ENCODE results near the gene MRPL33.

MRPL33 gene

GRCh38 chr2:27727257-27727656, 44.3 kb upstream of the MRPL33 start:
- no peaks in the 10 kb centered on the region for H3K36me3 ChIP-seq (ENCODE audit: control insufficient read depth, insufficient read depth, low read length)
- H3K4me3 ChIP-seq (replicated peaks; ENCODE audit: low read depth, low read length), result no peak overlapping the region
- no peak for DNase-seq (ENCODE audit: extremely low read depth, insufficient read length)
- no peak for TF ChIP-seq CTCF (IDR thresholded peaks at IDR 0.05; ENCODE audit: insufficient read depth, low read length, poor library complexity, severe bottlenecking)
- H3K27me3 ChIP-seq (replicated peaks; ENCODE audit: control insufficient read depth, insufficient read depth, low read length), result no peaks in the 10 kb centered on the region

GRCh38 chr2:27728081-27728858, 43.2 kb upstream of the MRPL33 start:
- no peaks in the 10 kb centered on the region for H3K36me3 ChIP-seq (ENCODE audit: control insufficient read depth, insufficient read depth, low read length)
- no peak overlapping the region for H3K4me3 ChIP-seq (replicated peaks; ENCODE audit: low read depth, low read length)
- H3K27me3 ChIP-seq (replicated peaks; ENCODE audit: control insufficient read depth, insufficient read depth, low read length), result no peaks in the 10 kb centered on the region
- TF ChIP-seq CTCF (IDR thresholded peaks at IDR 0.05; ENCODE audit: insufficient read depth, low read length, poor library complexity, severe bottlenecking), result no peak
- no peak for DNase-seq (ENCODE audit: extremely low read depth, insufficient read length)

GRCh38 chr2:27729198-27729597, 42.3 kb upstream of the MRPL33 start:
- H3K4me3 ChIP-seq (replicated peaks; ENCODE audit: low read depth, low read length), result no peak overlapping the region
- TF ChIP-seq CTCF (IDR thresholded peaks at IDR 0.05; ENCODE audit: insufficient read depth, low read length, poor library complexity, severe bottlenecking), result no peak
- DNase-seq (ENCODE audit: extremely low read depth, insufficient read length), result no peak
- no peaks in the 10 kb centered on the region for H3K36me3 ChIP-seq (ENCODE audit: control insufficient read depth, insufficient read depth, low read length)
- no peaks in the 10 kb centered on the region for H3K27me3 ChIP-seq (replicated peaks; ENCODE audit: control insufficient read depth, insufficient read depth, low read length)

- no peak for DNase-seq (ENCODE audit: extremely low read depth, insufficient read length)
- no peak overlapping the region for H3K4me3 ChIP-seq (replicated peaks; ENCODE audit: low read depth, low read length)
- TF ChIP-seq CTCF (IDR thresholded peaks at IDR 0.05; ENCODE audit: insufficient read depth, low read length, poor library complexity, severe bottlenecking), result no peak
- H3K27me3 ChIP-seq (replicated peaks; ENCODE audit: control insufficient read depth, insufficient read depth, low read length), result no peaks in the 10 kb centered on the region
- H3K36me3 ChIP-seq (ENCODE audit: control insufficient read depth, insufficient read depth, low read length), result no peaks in the 10 kb centered on the region
Observed at GRCh38 chr2:27729614-27730013, 41.9 kb upstream of the MRPL33 start.

- H3K27me3 ChIP-seq (replicated peaks; ENCODE audit: control insufficient read depth, insufficient read depth, low read length), result no peaks in the 10 kb centered on the region
- H3K36me3 ChIP-seq (ENCODE audit: control insufficient read depth, insufficient read depth, low read length), result no peaks in the 10 kb centered on the region
- DNase-seq (ENCODE audit: extremely low read depth, insufficient read length), result no peak
- H3K4me3 ChIP-seq (replicated peaks; ENCODE audit: low read depth, low read length), result no peak overlapping the region
- TF ChIP-seq CTCF (IDR thresholded peaks at IDR 0.05; ENCODE audit: insufficient read depth, low read length, poor library complexity, severe bottlenecking), result no peak
Observed at GRCh38 chr2:27730261-27730662, 41.3 kb upstream of the MRPL33 start.

Data from GM06990 (cell line).